Measurements from ENCODE around the gene EGFL7.
A peak's percentile ranks its signal among the peaks of the same experiment; 100 is the strongest.

EGFL7 gene

GRCh38 chr9:136721339-136722092 is 58.8 kb downstream of the EGFL7 start:
- no peak for TF ChIP-seq CTCF (conservative IDR thresholded peaks at IDR 0.05)
- H3K27ac ChIP-seq, result peak overlapping the region; percentile 28; the same call in 1 of the 2 replicates

Data from VCaP (cell line).